Stimulated activated CD8-positive, alpha-beta memory T cell treated with anti-CD3 and anti-CD28 coated beads, Interleukin-12 subunit alpha, Interleukin-12 subunit beta, amount 100 ng/mL, for 1 hour (primary cell): Measurements from ENCODE around the gene DARS2.

Experiments used
- DNase-seq: peaks from one replicate; pipeline ENCODE4 v3.0.0-alpha.2; 2020; ENCODE audit warnings: low read depth

The DARS2 gene

DNA sequence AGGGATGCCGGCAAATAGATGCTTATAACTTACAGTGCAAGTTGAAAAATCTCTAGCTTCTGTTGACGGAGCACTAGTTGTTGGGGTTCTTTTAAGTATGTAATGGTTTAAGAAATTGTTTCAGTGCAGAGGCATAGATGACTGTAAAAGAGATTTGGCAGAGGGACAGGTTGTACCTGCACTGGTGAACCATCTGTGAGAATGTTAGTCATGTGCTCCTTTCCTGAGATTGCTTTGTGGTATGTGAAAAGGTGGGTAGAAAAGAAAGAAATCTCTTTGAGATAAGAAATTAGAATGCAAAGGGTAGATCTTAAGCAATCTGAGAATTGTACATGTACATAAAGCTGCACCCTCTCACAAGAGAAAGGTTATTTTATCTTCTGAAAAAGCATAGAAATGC lies 63.2 kb downstream of the DARS2 start:
- no peak for DNase-seq

- DNase-seq, result no peak
Observed at GRCh38 chr1:173888749-173889148, 64.3 kb downstream of the DARS2 start.

GRCh38 chr1:173889885-173890284 lies 65.4 kb downstream of the DARS2 start:
- DNase-seq, result no peak

GRCh38 chr1:173893611-173894010 lies 69.1 kb downstream of the DARS2 start:
- no peak for DNase-seq

DNA sequence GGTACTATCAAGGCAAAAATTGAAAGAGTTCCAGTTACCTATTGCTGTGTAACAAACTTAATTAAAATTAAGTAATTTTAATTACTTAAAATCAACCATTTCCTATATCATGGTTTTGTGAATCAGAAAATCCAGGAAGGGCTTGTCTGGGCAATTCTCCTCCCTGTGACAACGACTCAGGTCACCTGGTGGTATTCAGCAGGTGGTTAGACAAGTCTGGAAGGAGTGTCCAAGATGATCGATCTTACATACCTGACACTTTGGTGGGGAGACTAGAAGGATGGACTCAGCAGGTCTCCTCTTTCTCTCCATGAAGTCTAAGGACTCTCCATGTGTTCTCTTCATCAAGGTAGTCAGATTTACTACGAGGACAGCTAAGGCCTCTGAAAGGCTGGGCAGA lies 69.7 kb downstream of the DARS2 start:
- no peak for DNase-seq

- DNase-seq, result no peak
Observed at GRCh38 chr1:173900427-173900826, 76.0 kb downstream of the DARS2 start.

GRCh38 chr1:173900992-173901391 lies 76.5 kb downstream of the DARS2 start:
- DNase-seq, result no peak

DNA sequence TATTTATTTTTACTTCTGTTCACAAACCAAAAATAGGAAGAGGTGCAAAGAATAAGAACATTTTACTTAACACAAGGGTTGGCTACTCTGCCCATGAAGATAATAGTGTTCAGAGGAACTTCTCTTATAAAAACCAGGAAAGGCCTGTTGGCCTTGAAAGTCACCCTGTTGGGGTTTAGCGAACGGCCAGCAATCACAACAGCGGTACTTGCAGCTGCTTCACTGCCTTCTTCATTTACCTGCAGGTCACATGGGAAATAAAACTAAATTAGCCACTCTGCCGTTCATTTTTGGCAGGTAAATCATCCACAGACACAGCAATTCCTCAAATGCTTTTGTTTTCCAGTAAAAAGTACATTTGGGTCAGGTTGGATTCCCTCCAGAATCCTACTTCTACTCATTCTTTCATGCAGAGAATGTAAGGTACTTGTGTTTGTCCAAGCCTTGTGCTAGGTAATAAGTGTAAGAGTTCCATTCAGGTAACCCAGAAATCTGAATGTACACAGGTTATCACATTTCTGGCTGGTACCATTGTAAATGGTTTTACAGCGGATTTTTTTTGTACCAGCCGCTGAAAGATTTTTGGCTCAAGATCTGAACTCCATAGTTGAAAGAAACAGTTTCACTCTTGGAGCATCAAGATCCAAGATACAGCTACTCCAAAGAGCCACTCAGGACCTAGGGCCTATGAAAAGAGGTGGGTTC lies 79.5 kb downstream of the DARS2 start:
- DNase-seq, result no peak
